GM23338 (cell line): Measurements from ENCODE around the gene TEKT2. TPM values are rescaled to one million over a fixed set of nuclear protein-coding genes. Genes with fewer than 3 reads are reported as not detected.

ENCODE experiments used
- ATAC-seq: fragments of 200-7000 bp; cut with Tn5 transposase; 3 replicates; pipeline ENCODE4 v1.9.1; 2020
- DNase-seq: peaks from one replicate; pipeline ENCODE4 v3.0.0-alpha.2; 2015; ENCODE audit warnings: low spot score
- H2AFZ ChIP-seq: fragments of 200-600 bp; sonication (generic); 2 replicates; pipeline ENCODE4 v1.8.0; 2016; ENCODE audit warnings: antibody characterized with exemption, mild to moderate bottlenecking, moderate library complexity
- H3F3A ChIP-seq: fragments of 200-600 bp; sonication (generic); replicated peaks from 2 replicates; pipeline ENCODE4 v1.8.0; 2017; ENCODE audit warnings: antibody characterized with exemption, mixed run types, low read depth
- H3K27ac ChIP-seq: fragments of 200-600 bp; sonication (generic); 2 replicates; pipeline ENCODE4 v1.6.1; 2016; ENCODE audit warnings: low read depth
- H3K27me3 ChIP-seq: fragments of 200-600 bp; sonication (generic); 2 replicates; pipeline ENCODE4 v1.8.0; 2016; ENCODE audit warnings: mild to moderate bottlenecking, mixed run types, moderate library complexity; ENCODE audit not compliant: insufficient read depth
- H3K36me3 ChIP-seq: fragments of 200-600 bp; sonication (generic); 2 replicates; pipeline ENCODE4 v1.8.0; 2016; ENCODE audit warnings: mild to moderate bottlenecking; ENCODE audit not compliant: insufficient read depth
- H3K4me1 ChIP-seq: fragments of 200-600 bp; sonication (generic); 2 replicates; pipeline ENCODE4 v1.8.0; 2016; ENCODE audit warnings: mild to moderate bottlenecking, moderate library complexity; ENCODE audit not compliant: insufficient read depth
- H3K4me2 ChIP-seq: fragments of 200-600 bp; sonication (generic); 2 replicates; pipeline ENCODE4 v1.7.1; 2017; ENCODE audit warnings: mixed run types
- H3K4me3 ChIP-seq: fragments of 200-600 bp; sonication (generic); 2 replicates; pipeline ENCODE4 v1.6.1; 2016; ENCODE audit warnings: mixed run types
- H3K79me2 ChIP-seq: fragments of 200-600 bp; sonication (generic); replicated peaks from 2 replicates; pipeline ENCODE4 v1.8.0; 2017; ENCODE audit warnings: mild to moderate bottlenecking; ENCODE audit not compliant: insufficient read depth
- H3K9me2 ChIP-seq: fragments of 200-600 bp; sonication (generic); 2 replicates; pipeline ENCODE4 v1.8.0; 2017; ENCODE audit not compliant: insufficient read depth
- H4K20me1 ChIP-seq: fragments of 200-600 bp; sonication (generic); replicated peaks from 2 replicates; pipeline ENCODE4 v1.8.0; 2017; ENCODE audit warnings: mild to moderate bottlenecking; ENCODE audit not compliant: insufficient read depth
- H3K27ac Mint-ChIP-seq: 2 replicates; pipeline ENCODE4 v1.8.0; 2020; ENCODE audit warnings: inconsistent platforms, mild to moderate bottlenecking, moderate library complexity, mixed read lengths
- H3K27me3 Mint-ChIP-seq: 3 replicates; pipeline ENCODE4 v1.8.0; 2022; ENCODE audit warnings: low read depth, mild to moderate bottlenecking, moderate library complexity, mixed read lengths, inconsistent platforms; ENCODE audit not compliant: insufficient read depth, poor library complexity
- H3K36me3 Mint-ChIP-seq: 3 replicates; pipeline ENCODE4 v1.8.0; 2021; ENCODE audit warnings: low read depth, mild to moderate bottlenecking, inconsistent platforms, moderate library complexity, mixed read lengths
- H3K4me1 Mint-ChIP-seq: 3 replicates; pipeline ENCODE4 v1.8.0; 2020; ENCODE audit warnings: mild to moderate bottlenecking, inconsistent platforms, mixed read lengths
- H3K4me3 Mint-ChIP-seq: 3 replicates; pipeline ENCODE4 v1.8.0; 2021; ENCODE audit warnings: moderate library complexity, mild to moderate bottlenecking, inconsistent platforms, mixed read lengths
- H3K9me3 Mint-ChIP-seq: 3 replicates; pipeline ENCODE4 v1.8.0; 2020; ENCODE audit warnings: moderate library complexity, mild to moderate bottlenecking, inconsistent platforms, mixed read lengths
- POLR2AphosphoS5 ChIP-seq: IDR thresholded peaks from 2 replicates; pipeline ENCODE4 v1.6.1; 2016; ENCODE audit warnings: antibody characterized with exemption, low read depth
- STAT1 ChIP-seq: IDR thresholded peaks from one replicate; pipeline ENCODE4 v1.6.1; 2016; ENCODE audit warnings: antibody characterized with exemption; ENCODE audit not compliant: unreplicated experiment
- polyA plus RNA-seq: library from polyadenylated mRNA; unstranded; fragments of >200 nt; fragmentation: Nextera tagmentation; extraction: Ambion mirVana; gene quantifications from 2 replicates; pipeline ENCODE4 v1.2.1, GENCODE V29; 2016
- total RNA-seq: library from RNA; depleted of rRNA; stranded (reverse); fragments of >200 nt; shearing (Covaris generic); gene quantifications from 2 replicates; pipeline ENCODE4 v1.2.3, GENCODE V29; 2014
- TF ChIP-seq, protein P1 (sequence below): fragments of 250-450 bp; sonication (Bioruptor Pico); IDR thresholded peaks from 2 replicates; pipeline ENCODE4 v1.5.0; 2020; ENCODE audit warnings: mild to moderate bottlenecking, moderate library complexity

Gene TEKT2
- total and polyA plus RNA-seq, 2 experiments from 2014 or later = 0.36 to 0.94 TPM

DNA sequence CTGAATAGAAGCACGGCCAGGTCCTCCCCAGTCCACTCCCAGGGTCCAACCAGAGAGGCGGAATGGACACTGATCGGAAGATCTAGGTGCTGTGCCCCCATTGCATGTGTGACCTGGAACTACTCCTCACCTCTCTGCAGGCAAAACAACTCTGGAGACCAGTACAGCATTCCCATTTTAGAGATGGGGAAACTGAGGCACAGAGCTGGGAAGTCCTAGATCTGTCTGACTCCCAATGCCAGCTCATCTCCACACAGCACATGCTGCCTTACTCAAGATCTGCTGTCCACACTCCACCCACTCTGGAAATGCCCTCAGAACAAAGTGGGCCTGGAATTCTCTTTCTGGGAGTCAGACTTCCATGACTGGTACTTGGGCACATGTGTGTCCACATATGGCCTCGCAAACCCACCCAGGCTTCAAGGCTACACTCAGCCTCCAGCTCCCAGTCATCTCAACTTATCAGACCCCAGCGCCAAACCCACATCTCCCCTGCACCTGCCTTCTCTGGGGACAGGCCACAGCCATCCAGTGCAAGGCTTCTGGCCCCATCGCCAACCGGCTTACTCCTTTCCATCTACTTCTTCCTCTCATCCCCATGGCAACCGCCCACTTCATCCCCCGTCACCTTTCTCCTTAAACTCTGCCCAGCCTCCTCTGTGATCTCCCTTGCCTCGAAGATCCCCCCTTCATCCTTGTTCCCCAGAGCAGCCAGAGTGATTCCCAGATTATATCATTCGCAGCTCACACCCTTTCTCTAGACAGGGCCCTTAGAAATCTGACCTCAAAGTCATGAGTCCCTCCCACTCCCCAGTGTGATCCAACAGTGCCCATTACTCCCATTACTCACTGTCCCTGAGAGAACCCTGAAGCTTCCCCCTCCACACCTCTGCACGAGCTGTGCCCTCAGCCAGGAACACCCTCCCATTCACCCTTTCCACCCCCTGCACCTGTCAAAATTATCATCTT is 38.5 kb downstream of the TEKT2 start (continued):
- TF ChIP-seq, protein P1, sequence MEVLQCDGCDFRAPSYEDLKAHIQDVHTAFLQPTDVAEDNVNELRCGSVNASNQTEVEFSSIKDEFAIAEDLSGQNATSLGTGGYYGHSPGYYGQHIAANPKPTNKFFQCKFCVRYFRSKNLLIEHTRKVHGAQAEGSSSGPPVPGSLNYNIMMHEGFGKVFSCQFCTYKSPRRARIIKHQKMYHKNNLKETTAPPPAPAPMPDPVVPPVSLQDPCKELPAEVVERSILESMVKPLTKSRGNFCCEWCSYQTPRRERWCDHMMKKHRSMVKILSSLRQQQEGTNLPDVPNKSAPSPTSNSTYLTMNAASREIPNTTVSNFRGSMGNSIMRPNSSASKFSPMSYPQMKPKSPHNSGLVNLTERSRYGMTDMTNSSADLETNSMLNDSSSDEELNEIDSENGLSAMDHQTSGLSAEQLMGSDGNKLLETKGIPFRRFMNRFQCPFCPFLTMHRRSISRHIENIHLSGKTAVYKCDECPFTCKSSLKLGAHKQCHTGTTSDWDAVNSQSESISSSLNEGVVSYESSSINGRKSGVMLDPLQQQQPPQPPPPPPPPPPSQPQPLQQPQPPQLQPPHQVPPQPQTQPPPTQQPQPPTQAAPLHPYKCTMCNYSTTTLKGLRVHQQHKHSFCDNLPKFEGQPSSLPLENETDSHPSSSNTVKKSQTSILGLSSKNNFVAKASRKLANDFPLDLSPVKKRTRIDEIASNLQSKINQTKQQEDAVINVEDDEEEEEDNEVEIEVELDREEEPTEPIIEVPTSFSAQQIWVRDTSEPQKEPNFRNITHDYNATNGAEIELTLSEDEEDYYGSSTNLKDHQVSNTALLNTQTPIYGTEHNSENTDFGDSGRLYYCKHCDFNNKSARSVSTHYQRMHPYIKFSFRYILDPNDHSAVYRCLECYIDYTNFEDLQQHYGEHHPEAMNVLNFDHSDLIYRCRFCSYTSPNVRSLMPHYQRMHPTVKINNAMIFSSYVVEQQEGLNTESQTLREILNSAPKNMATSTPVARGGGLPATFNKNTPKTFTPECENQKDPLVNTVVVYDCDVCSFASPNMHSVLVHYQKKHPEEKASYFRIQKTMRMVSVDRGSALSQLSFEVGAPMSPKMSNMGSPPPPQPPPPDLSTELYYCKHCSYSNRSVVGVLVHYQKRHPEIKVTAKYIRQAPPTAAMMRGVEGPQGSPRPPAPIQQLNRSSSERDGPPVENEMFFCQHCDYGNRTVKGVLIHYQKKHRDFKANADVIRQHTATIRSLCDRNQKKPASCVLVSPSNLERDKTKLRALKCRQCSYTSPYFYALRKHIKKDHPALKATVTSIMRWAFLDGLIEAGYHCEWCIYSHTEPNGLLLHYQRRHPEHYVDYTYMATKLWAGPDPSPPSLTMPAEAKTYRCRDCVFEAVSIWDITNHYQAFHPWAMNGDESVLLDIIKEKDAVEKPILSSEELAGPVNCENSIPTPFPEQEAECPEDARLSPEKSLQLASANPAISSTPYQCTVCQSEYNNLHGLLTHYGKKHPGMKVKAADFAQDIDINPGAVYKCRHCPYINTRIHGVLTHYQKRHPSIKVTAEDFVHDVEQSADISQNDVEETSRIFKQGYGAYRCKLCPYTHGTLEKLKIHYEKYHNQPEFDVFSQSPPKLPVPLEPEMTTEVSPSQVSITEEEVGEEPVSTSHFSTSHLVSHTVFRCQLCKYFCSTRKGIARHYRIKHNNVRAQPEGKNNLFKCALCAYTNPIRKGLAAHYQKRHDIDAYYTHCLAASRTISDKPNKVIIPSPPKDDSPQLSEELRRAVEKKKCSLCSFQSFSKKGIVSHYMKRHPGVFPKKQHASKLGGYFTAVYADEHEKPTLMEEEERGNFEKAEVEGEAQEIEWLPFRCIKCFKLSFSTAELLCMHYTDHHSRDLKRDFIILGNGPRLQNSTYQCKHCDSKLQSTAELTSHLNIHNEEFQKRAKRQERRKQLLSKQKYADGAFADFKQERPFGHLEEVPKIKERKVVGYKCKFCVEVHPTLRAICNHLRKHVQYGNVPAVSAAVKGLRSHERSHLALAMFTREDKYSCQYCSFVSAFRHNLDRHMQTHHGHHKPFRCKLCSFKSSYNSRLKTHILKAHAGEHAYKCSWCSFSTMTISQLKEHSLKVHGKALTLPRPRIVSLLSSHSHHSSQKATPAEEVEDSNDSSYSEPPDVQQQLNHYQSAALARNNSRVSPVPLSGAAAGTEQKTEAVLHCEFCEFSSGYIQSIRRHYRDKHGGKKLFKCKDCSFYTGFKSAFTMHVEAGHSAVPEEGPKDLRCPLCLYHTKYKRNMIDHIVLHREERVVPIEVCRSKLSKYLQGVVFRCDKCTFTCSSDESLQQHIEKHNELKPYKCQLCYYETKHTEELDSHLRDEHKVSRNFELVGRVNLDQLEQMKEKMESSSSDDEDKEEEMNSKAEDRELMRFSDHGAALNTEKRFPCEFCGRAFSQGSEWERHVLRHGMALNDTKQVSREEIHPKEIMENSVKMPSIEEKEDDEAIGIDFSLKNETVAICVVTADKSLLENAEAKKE = no peak

DNA sequence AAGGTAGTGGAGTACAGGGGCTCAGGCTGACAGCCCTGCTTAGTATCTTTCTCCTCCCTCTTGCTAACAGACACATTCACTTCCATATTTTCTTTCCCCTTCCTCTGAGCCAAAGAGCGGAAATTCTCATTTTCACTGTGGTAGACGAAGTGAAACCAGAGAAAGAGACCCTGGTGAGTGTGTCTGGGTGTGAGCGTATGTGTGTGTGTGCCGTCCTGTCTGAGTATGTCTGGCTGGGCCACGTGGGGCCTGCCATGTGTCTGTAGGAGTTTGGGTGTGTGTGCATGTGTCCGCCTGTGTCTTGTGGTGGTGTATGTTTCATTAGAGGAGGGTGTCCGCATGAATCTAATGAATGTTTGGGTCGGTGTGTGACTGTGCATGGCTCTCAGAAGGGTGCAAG is 39.5 kb downstream of the TEKT2 start:
- H2AFZ ChIP-seq = no peak overlapping the region; the same call in 1 of the 2 replicates
- H3K27ac Mint-ChIP-seq = no peak overlapping the region
- H3K36me3 ChIP-seq = no peaks in the 10 kb centered on the region
- no peak overlapping the region for H3K4me3 Mint-ChIP-seq
- no peak overlapping the region for H3K4me3 ChIP-seq
- H3K27me3 ChIP-seq = peaks cover 41% of the 10 kb centered on the region
- H3K4me2 ChIP-seq = no peak overlapping the region
- H3K79me2 ChIP-seq = no peaks in the 10 kb centered on the region
- no peak for DNase-seq
- ATAC-seq = no peak
- H3K4me1 Mint-ChIP-seq = peaks cover 16% of the 10 kb centered on the region
- peaks cover 6% of the 10 kb centered on the region; the same call in 1 of the 2 replicates for H3K4me1 ChIP-seq
- no peaks in the 10 kb centered on the region for H3K36me3 Mint-ChIP-seq
- no peaks in the 10 kb centered on the region for H3F3A ChIP-seq
- no peaks in the 10 kb centered on the region for H4K20me1 ChIP-seq
- H3K27me3 Mint-ChIP-seq = peaks cover 45% of the 10 kb centered on the region
- H3K9me3 Mint-ChIP-seq = no peaks in the 10 kb centered on the region
- no peak overlapping the region for H3K27ac ChIP-seq
- no peaks in the 10 kb centered on the region for H3K9me2 ChIP-seq
- TF ChIP-seq, protein P1 = no peak
- TF ChIP-seq STAT1 (no peak), POLR2AphosphoS5 (no peak)
